ENCODE results near the gene THBD.

The THBD gene

DNA sequence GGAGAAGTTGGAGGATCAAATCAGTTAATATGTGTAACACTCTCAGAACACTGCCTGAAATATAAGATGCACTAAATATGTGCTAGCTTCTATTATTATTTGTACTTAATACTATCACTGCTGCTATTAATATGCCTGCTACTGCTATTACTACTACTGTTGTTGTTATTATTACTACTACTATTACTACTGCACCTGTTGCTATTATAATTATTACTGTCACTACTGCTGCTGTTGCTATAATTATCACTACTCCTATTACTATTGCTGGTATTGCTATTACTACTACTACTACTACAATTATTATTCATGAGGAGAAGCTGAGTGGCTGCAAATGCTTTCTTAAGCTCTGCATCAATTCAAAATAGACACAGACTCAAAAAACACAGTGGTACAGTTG lies 31.0 kb downstream of the THBD start:
- Histone ChIP-seq H3K4me1 (ENCODE audit: control insufficient read depth, insufficient read depth, low read length) (no peaks in the 10 kb centered on the region), H3K9me3 (replicated peaks; ENCODE audit: low read length) (no peaks in the 10 kb centered on the region), H3K4me2 (ENCODE audit: low read length) (no peak overlapping the region), H3K4me3 (ENCODE audit: low read length) (no peak overlapping the region), H3K9ac (ENCODE audit: low read depth, low read length) (no peak overlapping the region), H3K27me3 (ENCODE audit: control insufficient read depth, insufficient read depth, low read length) (peaks cover 21% of the 10 kb centered on the region), H3K36me3 (ENCODE audit: insufficient read depth, low read length) (no peaks in the 10 kb centered on the region)

- Histone ChIP-seq H3K27me3 (ENCODE audit: control insufficient read depth, insufficient read depth, low read length) (peaks cover 21% of the 10 kb centered on the region), H3K36me3 (ENCODE audit: insufficient read depth, low read length) (no peaks in the 10 kb centered on the region), H3K4me1 (ENCODE audit: control insufficient read depth, insufficient read depth, low read length) (no peaks in the 10 kb centered on the region), H3K9me3 (replicated peaks; ENCODE audit: low read length) (no peaks in the 10 kb centered on the region), H3K4me2 (ENCODE audit: low read length) (no peak overlapping the region), H3K4me3 (ENCODE audit: low read length) (no peak overlapping the region), H3K9ac (ENCODE audit: low read depth, low read length) (no peak overlapping the region)
Observed at GRCh38 chr20:23017516-23017915, 32.0 kb downstream of the THBD start.

- no peak overlapping the region for H3K4me2 ChIP-seq (ENCODE audit: low read length)
- no peaks in the 10 kb centered on the region for H3K36me3 ChIP-seq (ENCODE audit: insufficient read depth, low read length)
- H3K27me3 ChIP-seq (ENCODE audit: control insufficient read depth, insufficient read depth, low read length) = peaks cover 13% of the 10 kb centered on the region
- H3K9ac ChIP-seq (ENCODE audit: low read depth, low read length) = no peak overlapping the region
- no peaks in the 10 kb centered on the region for H3K4me1 ChIP-seq (ENCODE audit: control insufficient read depth, insufficient read depth, low read length)
- H3K4me3 ChIP-seq (ENCODE audit: low read length) = no peak overlapping the region
- H3K9me3 ChIP-seq (replicated peaks; ENCODE audit: low read length) = no peaks in the 10 kb centered on the region
Observed at GRCh38 chr20:23013429-23013828, 36.0 kb downstream of the THBD start.

- no peak overlapping the region for H3K4me2 ChIP-seq (ENCODE audit: low read length)
- H3K36me3 ChIP-seq (ENCODE audit: insufficient read depth, low read length) = no peaks in the 10 kb centered on the region
- no peaks in the 10 kb centered on the region for H3K9me3 ChIP-seq (replicated peaks; ENCODE audit: low read length)
- H3K4me3 ChIP-seq (ENCODE audit: low read length) = no peak overlapping the region
- H3K27me3 ChIP-seq (ENCODE audit: control insufficient read depth, insufficient read depth, low read length) = peaks cover 7% of the 10 kb centered on the region
- no peak overlapping the region for H3K9ac ChIP-seq (ENCODE audit: low read depth, low read length)
- H3K4me1 ChIP-seq (ENCODE audit: control insufficient read depth, insufficient read depth, low read length) = no peaks in the 10 kb centered on the region
Observed at GRCh38 chr20:23011008-23011721, 38.3 kb downstream of the THBD start.

DNA sequence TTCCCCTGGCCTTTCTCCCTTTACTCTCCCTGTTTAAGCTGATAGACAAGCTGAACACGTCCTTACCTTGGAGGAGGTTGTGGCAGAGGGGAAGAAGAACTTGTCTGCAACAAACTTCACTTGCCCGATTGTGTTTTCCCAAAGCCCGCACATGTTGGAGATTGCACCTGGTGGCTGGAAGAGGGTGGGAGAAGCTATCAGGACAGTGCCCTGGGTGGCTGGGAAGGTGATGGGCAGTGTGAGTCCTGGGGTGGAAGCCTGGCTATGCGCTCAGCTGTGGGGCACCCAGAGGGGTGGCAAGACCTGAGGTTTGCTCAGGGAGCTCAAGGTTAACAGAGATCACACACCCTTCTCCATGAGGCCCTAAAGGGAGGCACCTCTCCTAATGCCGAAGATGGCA lies 39.4 kb downstream of the THBD start:
- Histone ChIP-seq H3K4me2 (ENCODE audit: low read length) (no peak overlapping the region), H3K36me3 (ENCODE audit: insufficient read depth, low read length) (no peaks in the 10 kb centered on the region), H3K4me3 (ENCODE audit: low read length) (no peak overlapping the region), H3K27me3 (ENCODE audit: control insufficient read depth, insufficient read depth, low read length) (peaks cover 3% of the 10 kb centered on the region), H3K9ac (ENCODE audit: low read depth, low read length) (no peak overlapping the region), H3K4me1 (ENCODE audit: control insufficient read depth, insufficient read depth, low read length) (no peaks in the 10 kb centered on the region), H3K9me3 (replicated peaks; ENCODE audit: low read length) (no peaks in the 10 kb centered on the region)

DNA sequence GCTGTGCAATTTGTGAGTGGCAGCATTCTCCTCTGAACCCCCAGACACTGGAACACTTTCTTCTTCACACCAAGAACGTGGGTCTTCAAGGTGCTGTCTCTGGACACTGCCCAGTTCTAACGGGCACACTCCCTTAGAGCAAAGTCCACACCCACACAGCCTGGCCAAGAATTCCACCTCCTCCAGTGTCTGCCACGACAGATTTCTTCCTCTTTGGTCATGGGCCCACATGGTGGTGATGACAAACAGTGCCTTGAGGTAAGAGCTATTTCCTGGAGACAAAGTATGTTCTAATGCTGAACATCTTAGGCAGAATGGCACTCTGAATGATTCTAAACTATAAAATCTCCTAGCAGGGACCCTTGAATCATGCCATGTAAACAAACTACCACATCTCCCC lies 39.8 kb downstream of the THBD start:
- peaks cover 3% of the 10 kb centered on the region for H3K27me3 ChIP-seq (ENCODE audit: control insufficient read depth, insufficient read depth, low read length)

GRCh38 chr20:23008667-23009066 lies 40.8 kb downstream of the THBD start:
- H3K4me3 ChIP-seq (ENCODE audit: low read length) = no peak overlapping the region
- no peaks in the 10 kb centered on the region for H3K9me3 ChIP-seq (replicated peaks; ENCODE audit: low read length)
- H3K36me3 ChIP-seq (ENCODE audit: insufficient read depth, low read length) = no peaks in the 10 kb centered on the region
- no peak overlapping the region for H3K9ac ChIP-seq (ENCODE audit: low read depth, low read length)
- no peaks in the 10 kb centered on the region for H3K4me1 ChIP-seq (ENCODE audit: control insufficient read depth, insufficient read depth, low read length)
- no peak overlapping the region for H3K4me2 ChIP-seq (ENCODE audit: low read length)
- H3K27me3 ChIP-seq (ENCODE audit: control insufficient read depth, insufficient read depth, low read length) = peaks cover 2% of the 10 kb centered on the region

More for the DNA sequence above, 39.8 kb downstream of the THBD start:
- H3K4me3 ChIP-seq (ENCODE audit: low read length) = no peak overlapping the region
- no peak overlapping the region for H3K9ac ChIP-seq (ENCODE audit: low read depth, low read length)
- no peaks in the 10 kb centered on the region for H3K4me1 ChIP-seq (ENCODE audit: control insufficient read depth, insufficient read depth, low read length)
- H3K36me3 ChIP-seq (ENCODE audit: insufficient read depth, low read length) = no peaks in the 10 kb centered on the region
- no peaks in the 10 kb centered on the region for H3K9me3 ChIP-seq (replicated peaks; ENCODE audit: low read length)
- no peak overlapping the region for H3K4me2 ChIP-seq (ENCODE audit: low read length)

DNA sequence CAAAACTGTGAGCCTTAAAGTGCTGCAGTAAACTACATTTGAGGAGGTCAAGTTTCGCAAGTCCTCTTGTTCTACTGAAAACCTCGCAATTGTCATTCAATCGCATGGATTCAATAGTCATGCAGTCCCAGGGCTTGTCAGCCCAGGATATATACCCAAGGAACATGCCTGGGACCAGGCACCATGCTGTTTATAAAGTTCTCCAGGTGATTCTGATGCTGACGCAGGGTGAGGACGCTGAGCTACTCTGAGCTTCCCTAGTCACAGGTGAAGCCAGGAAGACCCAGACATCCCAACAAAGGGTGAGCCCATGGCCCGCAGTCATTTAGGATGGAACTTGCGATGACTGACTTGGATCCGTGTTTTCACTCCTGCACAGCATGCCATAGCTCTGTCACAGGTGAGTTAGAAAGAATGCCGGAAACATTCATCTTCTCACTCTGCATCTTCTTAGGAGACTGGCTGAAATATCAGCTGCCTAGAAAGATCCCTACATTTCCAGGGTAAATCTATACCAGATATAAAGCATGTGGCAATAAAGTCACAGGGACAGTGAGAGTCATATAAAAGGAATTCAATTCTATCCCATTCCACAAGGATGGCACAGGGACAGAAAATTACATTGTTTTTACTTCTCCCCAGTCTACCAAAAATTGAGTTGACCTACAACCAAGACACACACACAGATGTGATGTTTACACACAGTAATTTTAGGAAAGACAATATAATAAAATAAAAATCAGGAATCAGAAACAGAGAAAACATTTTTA lies 41.4 kb downstream of the THBD start:
- H3K36me3 ChIP-seq (ENCODE audit: insufficient read depth, low read length) = no peaks in the 10 kb centered on the region
- H3K4me2 ChIP-seq (ENCODE audit: low read length) = no peak overlapping the region
- no peak overlapping the region for H3K4me3 ChIP-seq (ENCODE audit: low read length)
- no peak overlapping the region for H3K9ac ChIP-seq (ENCODE audit: low read depth, low read length)
- H3K27me3 ChIP-seq (ENCODE audit: control insufficient read depth, insufficient read depth, low read length) = no peaks in the 10 kb centered on the region
- no peaks in the 10 kb centered on the region for H3K4me1 ChIP-seq (ENCODE audit: control insufficient read depth, insufficient read depth, low read length)
- H3K9me3 ChIP-seq (replicated peaks; ENCODE audit: low read length) = no peaks in the 10 kb centered on the region

GRCh38 chr20:23007462-23007861 lies 42.0 kb downstream of the THBD start:
- Histone ChIP-seq H3K4me3 (ENCODE audit: low read length) (no peak overlapping the region), H3K36me3 (ENCODE audit: insufficient read depth, low read length) (no peaks in the 10 kb centered on the region), H3K4me1 (ENCODE audit: control insufficient read depth, insufficient read depth, low read length) (no peaks in the 10 kb centered on the region), H3K9ac (ENCODE audit: low read depth, low read length) (no peak overlapping the region), H3K9me3 (replicated peaks; ENCODE audit: low read length) (no peaks in the 10 kb centered on the region), H3K4me2 (ENCODE audit: low read length) (no peak overlapping the region), H3K27me3 (ENCODE audit: control insufficient read depth, insufficient read depth, low read length) (no peaks in the 10 kb centered on the region)

DNA sequence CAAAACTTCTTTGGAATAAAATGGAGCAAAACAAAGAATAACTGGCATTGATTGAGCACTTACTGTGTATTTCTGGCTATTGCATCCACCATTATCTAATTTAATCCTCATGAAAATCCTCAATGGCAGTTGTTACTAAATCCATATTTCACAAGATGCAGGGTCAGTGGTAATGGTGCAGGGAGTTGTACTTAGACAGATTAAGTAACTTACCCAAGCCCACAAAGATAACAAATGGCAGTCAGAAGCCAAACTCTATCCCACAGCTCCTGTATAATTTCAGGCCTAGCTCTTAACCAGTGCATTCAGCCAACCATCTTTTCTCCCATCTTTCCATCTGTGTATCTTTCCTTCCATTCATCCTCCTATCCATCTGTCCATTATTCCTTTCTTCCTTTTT lies 43.7 kb downstream of the THBD start:
- Histone ChIP-seq H3K4me3 (ENCODE audit: low read length) (no peak overlapping the region), H3K9me3 (replicated peaks; ENCODE audit: low read length) (no peaks in the 10 kb centered on the region), H3K4me1 (ENCODE audit: control insufficient read depth, insufficient read depth, low read length) (no peaks in the 10 kb centered on the region), H3K4me2 (ENCODE audit: low read length) (no peak overlapping the region), H3K36me3 (ENCODE audit: insufficient read depth, low read length) (no peaks in the 10 kb centered on the region), H3K9ac (ENCODE audit: low read depth, low read length) (no peak overlapping the region), H3K27me3 (ENCODE audit: control insufficient read depth, insufficient read depth, low read length) (no peaks in the 10 kb centered on the region)

DNA sequence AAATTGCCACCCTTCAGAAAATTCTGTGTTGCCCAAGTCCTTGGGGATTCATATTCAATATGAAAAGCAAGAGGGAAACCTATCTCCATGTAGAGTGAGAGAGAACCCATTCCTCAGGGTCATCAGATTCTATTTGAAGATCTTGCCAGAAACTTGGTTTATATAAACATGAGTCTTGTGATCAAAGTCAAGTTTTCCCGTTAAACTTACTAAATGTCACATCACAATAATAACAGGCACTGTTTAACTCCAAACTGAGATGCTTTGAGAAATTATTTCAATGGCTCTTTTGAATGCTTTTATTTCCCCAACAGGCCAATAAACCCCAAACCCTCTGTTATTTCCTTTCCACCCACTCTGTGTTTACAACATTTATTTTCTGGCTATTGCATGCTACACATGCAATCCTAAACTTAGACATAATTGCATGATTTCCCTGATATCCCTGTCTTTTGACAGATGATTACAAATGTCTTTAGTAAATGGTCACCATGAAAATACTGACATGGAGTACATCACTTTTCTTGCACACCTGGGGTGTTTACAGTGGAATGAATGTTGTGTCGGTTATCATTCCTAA lies 45.5 kb downstream of the THBD start:
- Histone ChIP-seq H3K27me3 (ENCODE audit: control insufficient read depth, insufficient read depth, low read length) (no peaks in the 10 kb centered on the region), H3K36me3 (ENCODE audit: insufficient read depth, low read length) (no peaks in the 10 kb centered on the region), H3K4me3 (ENCODE audit: low read length) (no peak overlapping the region), H3K9me3 (replicated peaks; ENCODE audit: low read length) (no peaks in the 10 kb centered on the region), H3K4me2 (ENCODE audit: low read length) (no peak overlapping the region), H3K9ac (ENCODE audit: low read depth, low read length) (no peak overlapping the region), H3K4me1 (ENCODE audit: control insufficient read depth, insufficient read depth, low read length) (peaks cover 3% of the 10 kb centered on the region)
